OCI-LY3 (cell line): Measurements from ENCODE around the gene TPSG1.
"Not testable (repeated sequence)": the region's sequence is repeated elsewhere in the genome, so short reads cannot be mapped to it uniquely, and the experiment has no call there.

Experiments
- H2AFZ ChIP-seq: fragments of 200-600, 300-600 bp; shearing (Covaris generic); 2 replicates; pipeline ENCODE4 v1.6.0; 2014; ENCODE audit warnings: antibody characterized with exemption, low read depth, low read length
- H3K27ac ChIP-seq: fragments of 200-600, 300-600 bp; sonication (generic); 2 replicates; pipeline ENCODE4 v1.5.1; 2014; ENCODE audit warnings: mild to moderate bottlenecking, low read length, moderate library complexity, mixed read lengths
- H3K27me3 ChIP-seq: fragments of 200-600, 300-600 bp; sonication (generic); 2 replicates; pipeline ENCODE4 v1.6.1; 2014; ENCODE audit warnings: low read depth, low read length, mixed read lengths
- H3K36me3 ChIP-seq: fragments of 200-600, 300-600 bp; sonication (generic); replicated peaks from 2 replicates; pipeline ENCODE3; 2014; ENCODE audit warnings: low read depth, low read length, mixed read lengths
- H3K4me1 ChIP-seq: fragments of 300-600, 200-600 bp; sonication (generic); 2 replicates; pipeline ENCODE4 v1.6.1; 2014; ENCODE audit warnings: low read length, mixed read lengths
- H3K4me2 ChIP-seq: fragments of 200-600, 300-600 bp; sonication (generic); 2 replicates; pipeline ENCODE4 v1.6.1; 2014; ENCODE audit warnings: low read length, mixed read lengths
- H3K4me3 ChIP-seq: fragments of 300-600, 200-600 bp; sonication (generic); 2 replicates; pipeline ENCODE4 v1.5.1; 2014; ENCODE audit warnings: antibody characterized with exemption, mild to moderate bottlenecking, low read length, moderate library complexity
- H3K79me2 ChIP-seq: fragments of 300-600, 200-600 bp; shearing (Covaris generic); 2 replicates; pipeline ENCODE4 v1.6.1; 2014; ENCODE audit warnings: mild to moderate bottlenecking, low read length, mixed read lengths
- H3K9ac ChIP-seq: fragments of 300-600, 200-600 bp; shearing (Covaris generic); 2 replicates; pipeline ENCODE4 v1.6.0; 2014; ENCODE audit warnings: mild to moderate bottlenecking, low read length, moderate library complexity
- H3K9me3 ChIP-seq: fragments of 200-600, 300-600 bp; shearing (Covaris generic); 2 replicates; pipeline ENCODE4 v1.6.1; 2014; ENCODE audit warnings: low read length, mixed read lengths; ENCODE audit not compliant: insufficient read depth
- H4K20me1 ChIP-seq: fragments of 200-600, 300-600 bp; sonication (generic); 2 replicates; pipeline ENCODE4 v1.6.1; 2016; ENCODE audit warnings: low read length, mixed read lengths; ENCODE audit not compliant: insufficient read depth
- CTCF ChIP-seq: fragments of 200-600, 300-600 bp; sonication (generic); IDR thresholded peaks from 2 replicates; pipeline ENCODE4 v1.5.1; 2014; ENCODE audit warnings: antibody characterized with exemption, low read length, low read depth
- EZH2phosphoT487 ChIP-seq: fragments of 200-600 bp; shearing (Covaris generic); IDR thresholded peaks from 2 replicates; pipeline ENCODE4 v1.6.1; 2018; ENCODE audit warnings: antibody characterized with exemption, mixed run types, low read depth

Gene TPSG1

DNA sequence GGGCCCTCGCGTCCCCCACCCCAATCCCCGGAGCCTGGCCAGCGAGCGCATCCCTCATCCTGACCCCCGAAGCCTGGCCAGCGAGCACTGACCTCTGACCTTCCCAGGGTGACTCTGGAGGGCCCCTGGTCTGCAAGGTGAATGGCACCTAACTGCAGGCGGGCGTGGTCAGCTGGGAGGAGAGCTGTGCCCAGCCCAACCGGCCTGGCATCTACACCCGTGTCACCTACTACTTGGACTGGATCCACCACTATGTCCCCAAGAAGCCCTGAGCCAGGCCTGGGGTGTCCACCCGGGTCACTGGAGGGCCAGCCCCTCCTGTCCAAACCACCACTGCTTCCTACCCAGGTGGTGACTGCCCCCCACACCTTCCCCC, 33.1 kb upstream of the TPSG1 start:
- Histone ChIP-seq H2AFZ (no peak overlapping the region), H3K9me3 (no peaks in the 10 kb centered on the region), H3K4me1 (no peaks in the 10 kb centered on the region), H3K27ac (no peak overlapping the region), H3K4me2 (no peak overlapping the region), H3K36me3 (no peaks in the 10 kb centered on the region), H3K4me3 (no peak overlapping the region), H3K27me3 (no peaks in the 10 kb centered on the region), H4K20me1 (no peaks in the 10 kb centered on the region), H3K79me2 (no peaks in the 10 kb centered on the region), H3K9ac (no peak overlapping the region)
- TF ChIP-seq EZH2phosphoT487 (no peak), CTCF (no peak)

DNA sequence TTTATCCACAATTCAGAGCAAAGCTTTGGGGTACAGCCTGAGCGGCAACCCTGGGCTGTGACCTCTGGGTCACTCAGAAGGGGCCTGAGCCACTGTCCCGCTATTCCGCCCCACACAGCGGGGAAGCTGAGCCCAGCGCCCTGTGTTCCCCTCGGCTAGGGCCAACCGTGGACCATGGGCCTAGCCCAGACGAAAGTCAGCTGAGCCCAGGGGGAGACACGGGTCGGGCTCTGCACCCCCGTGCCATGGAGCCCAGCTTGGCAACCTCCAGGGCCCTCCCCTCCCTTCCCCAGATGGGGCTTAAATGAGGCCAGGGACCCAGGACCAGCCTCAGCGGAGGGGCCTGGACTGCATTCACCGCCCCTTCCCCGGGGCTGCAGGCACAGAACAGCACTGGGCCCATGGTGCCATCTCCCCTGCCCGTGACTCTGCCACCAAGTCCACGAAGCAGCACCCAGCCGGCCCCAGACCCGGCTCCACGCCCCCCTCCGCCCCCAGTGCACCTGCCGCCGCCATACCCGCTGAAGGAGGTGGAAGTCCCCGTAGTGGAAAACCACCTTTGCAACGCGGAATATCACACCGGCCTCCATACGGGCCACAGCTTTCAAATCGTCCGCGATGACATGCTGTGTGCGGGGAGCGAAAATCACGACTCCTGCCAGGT, 32.6 kb upstream of the TPSG1 start:
- no peaks in the 10 kb centered on the region for H3K79me2 ChIP-seq
- no peak overlapping the region for H2AFZ ChIP-seq
- no peak overlapping the region for H3K4me2 ChIP-seq
- H3K9ac ChIP-seq: no peak overlapping the region
- H3K4me3 ChIP-seq: no peak overlapping the region
- no peak overlapping the region for H3K27ac ChIP-seq
- H4K20me1 ChIP-seq: no peaks in the 10 kb centered on the region
- no peak for TF ChIP-seq EZH2phosphoT487
- TF ChIP-seq CTCF: no peak
- H3K36me3 ChIP-seq: no peaks in the 10 kb centered on the region
- no peaks in the 10 kb centered on the region for H3K9me3 ChIP-seq
- H3K4me1 ChIP-seq: no peaks in the 10 kb centered on the region
- no peaks in the 10 kb centered on the region for H3K27me3 ChIP-seq

DNA sequence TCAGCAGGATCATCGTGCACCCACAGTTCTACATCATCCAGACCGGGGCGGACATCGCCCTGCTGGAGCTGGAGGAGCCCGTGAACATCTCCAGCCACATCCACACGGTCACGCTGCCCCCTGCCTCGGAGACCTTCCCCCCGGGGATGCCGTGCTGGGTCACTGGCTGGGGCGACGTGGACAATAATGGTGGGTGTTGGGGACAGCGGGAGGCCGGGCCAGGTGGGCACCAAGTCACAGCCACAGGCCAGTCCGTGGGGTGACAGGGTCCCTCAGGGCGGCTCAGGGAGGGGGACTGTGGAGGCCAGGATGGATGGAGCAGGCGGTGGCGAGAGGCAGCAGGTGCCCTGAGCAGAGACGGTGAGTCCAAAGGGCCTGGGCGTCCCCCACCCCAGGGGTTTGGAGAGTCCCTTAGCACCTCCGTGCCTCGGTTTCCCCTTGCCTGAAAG, 31.8 kb upstream of the TPSG1 start:
- Histone ChIP-seq H4K20me1 (no peaks in the 10 kb centered on the region), H3K36me3 (no peaks in the 10 kb centered on the region), H3K4me3 (no peak overlapping the region), H3K4me2 (no peak overlapping the region), H3K27ac (no peak overlapping the region), H2AFZ (no peak overlapping the region), H3K9ac (no peak overlapping the region), H3K27me3 (no peaks in the 10 kb centered on the region), H3K4me1 (no peaks in the 10 kb centered on the region), H3K79me2 (no peaks in the 10 kb centered on the region), H3K9me3 (no peaks in the 10 kb centered on the region)
- no peak for TF ChIP-seq CTCF
- TF ChIP-seq EZH2phosphoT487: no peak

DNA sequence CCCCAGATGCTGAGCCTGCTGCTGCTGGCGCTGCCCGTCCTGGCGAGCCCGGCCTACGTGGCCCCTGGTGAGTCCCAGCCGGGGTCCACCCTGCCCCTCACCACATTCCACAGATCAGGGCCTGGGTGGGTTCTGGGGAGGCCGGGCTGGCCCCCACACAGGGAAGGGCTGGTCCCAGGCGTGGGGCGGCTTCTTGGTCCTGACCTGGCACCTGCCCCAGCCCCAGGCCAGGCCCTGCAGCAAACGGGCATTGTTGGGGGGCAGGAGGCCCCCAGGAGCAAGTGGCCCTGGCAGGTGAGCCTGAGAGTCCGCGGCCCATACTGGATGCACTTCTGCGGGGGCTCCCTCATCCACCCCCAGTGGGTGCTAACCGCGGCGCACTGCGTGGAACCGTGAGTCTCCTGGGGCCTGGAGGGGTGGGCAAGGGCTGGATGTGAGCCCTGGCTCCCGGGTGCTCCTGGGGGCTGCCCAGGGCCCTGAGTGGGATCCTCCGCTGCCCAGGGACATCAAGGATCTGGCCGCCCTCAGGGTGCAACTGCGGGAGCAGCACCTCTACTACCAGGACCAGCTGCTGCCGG, 31.3 kb upstream of the TPSG1 start:
- H3K27me3 ChIP-seq, H3K79me2 ChIP-seq, H3K4me1 ChIP-seq: not testable (repeated sequence)

GRCh38 chr16:1255276-1256122, 30.4 kb upstream of the TPSG1 start, which contains the start of gene TPSD1:
Gene TPSD1, plus strand, starts transcription at chr16:1256069. Its CDS starts 212 bp downstream, at chr16:1256281.
- H3K4me3 ChIP-seq: not testable (repeated sequence)

More for the DNA sequence above, 31.3 kb upstream of the TPSG1 start:
- H3K4me2 ChIP-seq, H3K36me3 ChIP-seq, H2AFZ ChIP-seq, H3K9me3 ChIP-seq, H3K9ac ChIP-seq, H4K20me1 ChIP-seq, H3K4me3 ChIP-seq, H3K27ac ChIP-seq: not testable (repeated sequence)

GRCh38 chr16:1254821-1255220, 29.8 kb upstream of the TPSG1 start:
- H3K27ac ChIP-seq, H3K9me3 ChIP-seq, H3K4me3 ChIP-seq, H3K4me2 ChIP-seq, H3K4me1 ChIP-seq, H4K20me1 ChIP-seq, H3K36me3 ChIP-seq, H3K9ac ChIP-seq, H3K79me2 ChIP-seq, H3K27me3 ChIP-seq, H2AFZ ChIP-seq: not testable (repeated sequence)

More at GRCh38 chr16:1255276-1256122, 30.4 kb upstream of the TPSG1 start, which contains the start of gene TPSD1:
- H3K9ac ChIP-seq, H3K9me3 ChIP-seq, H3K27ac ChIP-seq, H4K20me1 ChIP-seq, H2AFZ ChIP-seq, H3K27me3 ChIP-seq, H3K4me1 ChIP-seq, H3K36me3 ChIP-seq, H3K4me2 ChIP-seq, H3K79me2 ChIP-seq: not testable (repeated sequence)
